ENCODE measurements around the gene ATXN1.

Gene ATXN1

GRCh38 chr6:16782278-16782677, 21.0 kb upstream of the ATXN1 start:
- no peak for DNase-seq

- DNase-seq, result no peak
Observed at GRCh38 chr6:16781348-16782169, 20.3 kb upstream of the ATXN1 start.

- DNase-seq, result no peak
Observed at GRCh38 chr6:16778521-16778920, 17.3 kb upstream of the ATXN1 start.

DNA sequence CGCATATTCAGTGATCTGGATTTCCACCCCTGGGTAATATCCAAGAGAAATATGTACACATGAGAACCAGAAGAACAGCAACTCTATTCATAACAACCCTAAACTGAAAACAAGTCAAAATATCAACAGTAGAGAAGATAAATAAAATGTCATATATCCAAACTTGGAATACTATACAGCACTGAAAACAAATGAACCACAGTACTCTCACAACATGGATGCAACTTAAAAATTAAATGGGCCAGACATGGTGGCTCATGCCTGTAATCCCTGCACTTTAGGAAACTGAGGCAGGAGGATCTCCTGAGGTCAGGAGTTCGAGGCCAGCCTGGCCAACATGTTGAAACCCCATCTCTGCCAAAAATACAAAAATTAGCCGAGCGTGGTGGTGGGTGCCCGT, 16.5 kb upstream of the ATXN1 start:
- DNase-seq, result no peak

DNA sequence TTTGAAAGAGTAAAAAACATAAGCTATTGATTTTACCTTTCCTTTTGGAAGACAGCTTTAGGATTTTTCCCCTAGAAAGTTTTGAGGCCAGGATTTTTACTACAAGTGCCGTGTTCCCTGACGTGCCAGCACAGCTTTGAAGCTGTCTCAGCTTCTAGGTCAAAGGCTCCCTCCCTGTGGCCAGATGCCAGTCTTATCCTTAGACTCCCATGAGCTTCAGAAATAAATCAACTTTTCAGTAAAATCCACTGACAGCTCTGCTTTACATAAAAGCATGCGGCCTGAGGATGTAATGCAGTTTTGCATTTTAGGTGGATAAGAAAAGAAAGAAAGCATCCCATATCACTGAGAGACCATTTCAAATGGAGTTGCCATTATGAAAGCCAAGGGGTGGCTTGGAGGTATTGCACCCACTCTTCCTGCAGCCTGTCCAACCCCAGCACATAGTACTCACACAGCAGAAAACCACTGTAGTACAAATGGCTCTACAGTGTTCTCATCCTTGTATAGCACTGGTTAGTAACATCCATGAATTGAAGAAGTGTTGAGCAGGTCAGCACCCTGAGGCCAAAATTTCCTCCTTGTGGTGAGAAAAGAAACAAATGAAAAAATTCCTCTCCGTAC, 15.2 kb upstream of the ATXN1 start:
- DNase-seq, result no peak

DNA sequence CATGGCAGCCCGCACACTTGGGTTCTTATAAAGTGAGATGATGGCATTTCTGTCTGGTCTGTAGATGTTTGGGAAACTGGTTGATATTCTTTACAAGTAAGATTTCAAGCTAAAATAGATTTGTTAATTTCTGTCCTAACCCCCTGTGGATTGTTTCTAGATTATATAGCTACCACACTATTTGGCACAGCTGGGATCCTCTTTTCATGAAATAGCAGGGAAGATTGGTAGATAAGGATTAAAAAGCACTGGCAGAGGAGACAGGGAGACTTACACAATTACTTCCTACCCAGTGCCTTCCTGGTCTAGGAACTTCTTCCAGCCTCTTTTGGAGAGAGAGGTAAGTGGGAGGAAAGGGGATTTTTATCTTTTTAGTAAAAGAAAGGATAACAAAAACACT, 13.2 kb upstream of the ATXN1 start:
- DNase-seq, result no peak

GRCh38 chr6:16773362-16773761, 12.1 kb upstream of the ATXN1 start:
- peak; percentile 41 to 47 for DNase-seq

DNA sequence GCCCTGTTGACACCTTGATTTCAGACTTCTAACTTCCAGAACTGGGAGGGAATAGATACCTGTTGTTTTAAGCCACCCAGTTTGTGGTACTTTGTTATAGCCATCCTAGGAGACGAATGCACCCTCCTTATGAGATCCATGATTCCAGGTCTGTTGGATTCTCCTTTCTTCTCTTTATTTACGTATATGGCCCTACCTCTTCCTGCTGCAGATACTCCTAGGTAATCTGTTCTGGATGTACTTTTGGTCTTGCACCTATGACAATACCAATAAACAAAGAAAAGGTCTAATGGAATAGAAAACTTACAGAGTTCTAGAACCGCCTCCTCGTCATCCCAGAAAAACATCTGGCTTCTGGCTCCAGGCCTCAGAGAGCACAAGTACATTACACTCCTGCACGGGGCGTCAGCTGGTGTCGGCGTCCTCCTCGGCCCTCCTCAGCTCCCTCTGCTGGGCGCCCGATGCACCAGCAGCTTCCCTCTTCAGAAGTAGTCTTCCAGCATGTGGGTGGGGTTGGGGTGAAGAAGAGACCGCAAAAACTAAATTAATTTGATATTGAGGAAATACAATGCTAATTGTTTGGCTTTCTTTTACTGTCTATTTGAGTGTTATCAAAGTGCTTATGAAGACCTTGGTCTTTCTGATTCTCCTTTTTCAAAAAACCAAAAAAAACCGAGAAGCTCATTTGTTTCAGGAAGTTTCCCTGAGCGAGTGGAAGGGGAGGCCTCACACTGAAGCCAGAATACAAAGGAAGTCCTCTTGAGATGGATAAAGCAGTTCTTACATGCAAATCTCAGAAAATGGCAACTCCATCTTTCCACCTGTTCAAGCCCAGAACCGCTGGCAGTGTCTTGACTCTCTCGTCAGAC, 9.7 kb upstream of the ATXN1 start:
- peak; percentile 81 to 87 for DNase-seq

DNA sequence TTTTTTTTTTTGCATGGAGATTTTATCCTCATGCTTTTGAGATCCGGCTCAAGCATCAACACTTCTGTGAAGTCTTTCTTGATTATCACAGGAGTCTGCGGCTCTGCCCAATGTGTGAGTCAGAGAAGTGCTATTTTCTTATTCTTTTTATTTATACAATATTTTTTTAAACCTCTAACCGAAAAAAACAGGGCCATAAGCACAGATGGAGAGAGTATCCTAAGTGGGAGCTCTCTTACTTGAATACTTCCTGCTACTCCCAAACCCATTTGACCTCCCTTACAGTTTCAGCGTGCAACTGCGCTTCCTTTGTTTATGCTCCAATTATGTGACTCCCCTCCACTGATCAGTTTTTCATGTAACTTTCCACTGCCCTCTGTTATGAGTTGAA, 8.7 kb upstream of the ATXN1 start:
- no peak for DNase-seq

DNA sequence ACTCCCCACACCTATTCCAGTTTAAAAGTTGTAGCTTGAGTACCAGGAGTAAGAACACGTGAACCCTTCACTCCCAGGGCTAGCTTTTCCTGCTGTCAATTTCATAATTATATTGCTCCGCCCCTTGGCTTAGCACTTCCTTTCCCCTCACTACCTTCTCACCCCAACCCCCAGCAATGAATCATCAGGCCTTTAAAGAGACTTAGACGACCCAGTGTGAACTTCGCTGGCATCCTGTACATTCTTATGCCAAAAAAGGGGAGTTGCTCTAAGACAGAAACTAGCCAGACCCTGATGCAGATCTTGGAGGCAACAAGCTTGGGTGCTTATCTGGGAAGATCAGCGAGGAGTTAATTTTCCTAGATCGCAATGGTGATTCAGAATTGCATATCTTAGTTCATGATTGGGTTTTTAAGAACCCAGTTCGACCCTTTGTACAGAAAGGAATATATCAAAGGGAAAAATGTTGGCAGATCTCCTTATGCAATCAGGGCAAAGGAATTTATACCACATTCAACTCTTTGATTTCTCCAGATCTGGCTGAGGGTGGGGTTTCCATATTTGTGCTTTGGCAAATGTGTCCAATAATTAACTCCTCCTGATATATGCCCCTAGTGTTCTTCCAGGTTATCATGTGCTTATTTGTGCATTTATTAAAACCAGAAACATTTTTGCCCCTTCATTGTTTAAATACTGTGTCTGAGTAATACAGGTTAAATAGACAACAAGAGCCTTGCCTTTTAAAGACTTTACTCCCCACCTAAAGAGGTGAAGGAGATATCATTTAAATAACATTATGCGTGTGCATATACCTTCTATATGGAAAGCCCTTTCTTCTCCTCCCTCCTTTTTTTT, 8.1 kb upstream of the ATXN1 start:
- DNase-seq, result peak; percentile 75 to 77

GRCh38 chr6:16768477-16768830, 7.2 kb upstream of the ATXN1 start:
- DNase-seq, result no peak

DNA sequence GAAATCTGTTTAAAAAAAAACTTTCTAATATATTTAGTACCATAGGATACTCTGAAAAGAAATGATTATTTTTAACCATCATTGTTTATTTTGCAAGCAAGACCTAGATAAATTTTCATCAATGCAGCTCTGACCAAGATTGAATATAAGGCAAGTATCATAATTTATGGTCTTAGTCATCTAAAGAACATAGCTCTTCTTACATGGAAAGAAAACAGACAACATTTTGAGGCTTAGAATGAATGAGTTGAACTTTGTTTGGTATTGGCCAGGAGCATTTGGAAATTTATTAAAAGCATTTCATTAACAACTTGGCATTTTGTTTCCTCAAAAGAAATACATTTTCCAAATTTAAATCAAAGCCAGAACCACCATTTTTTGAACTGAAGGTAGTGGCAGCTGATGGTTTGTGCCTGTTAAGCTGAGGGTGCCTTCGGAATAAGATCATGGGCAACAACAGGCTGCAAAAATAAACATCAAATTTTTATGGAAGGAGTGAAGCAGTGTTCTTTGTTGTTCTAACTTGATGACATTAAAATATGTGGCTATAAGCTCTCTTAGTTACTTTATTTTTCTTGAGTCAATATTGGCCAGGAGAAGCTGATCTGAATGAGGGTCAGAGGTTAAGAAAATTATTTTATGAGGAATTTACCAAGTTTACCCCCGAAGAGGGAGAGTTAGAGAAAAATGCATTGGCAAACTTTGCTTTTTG, 6.7 kb upstream of the ATXN1 start:
- no peak for DNase-seq

DNA sequence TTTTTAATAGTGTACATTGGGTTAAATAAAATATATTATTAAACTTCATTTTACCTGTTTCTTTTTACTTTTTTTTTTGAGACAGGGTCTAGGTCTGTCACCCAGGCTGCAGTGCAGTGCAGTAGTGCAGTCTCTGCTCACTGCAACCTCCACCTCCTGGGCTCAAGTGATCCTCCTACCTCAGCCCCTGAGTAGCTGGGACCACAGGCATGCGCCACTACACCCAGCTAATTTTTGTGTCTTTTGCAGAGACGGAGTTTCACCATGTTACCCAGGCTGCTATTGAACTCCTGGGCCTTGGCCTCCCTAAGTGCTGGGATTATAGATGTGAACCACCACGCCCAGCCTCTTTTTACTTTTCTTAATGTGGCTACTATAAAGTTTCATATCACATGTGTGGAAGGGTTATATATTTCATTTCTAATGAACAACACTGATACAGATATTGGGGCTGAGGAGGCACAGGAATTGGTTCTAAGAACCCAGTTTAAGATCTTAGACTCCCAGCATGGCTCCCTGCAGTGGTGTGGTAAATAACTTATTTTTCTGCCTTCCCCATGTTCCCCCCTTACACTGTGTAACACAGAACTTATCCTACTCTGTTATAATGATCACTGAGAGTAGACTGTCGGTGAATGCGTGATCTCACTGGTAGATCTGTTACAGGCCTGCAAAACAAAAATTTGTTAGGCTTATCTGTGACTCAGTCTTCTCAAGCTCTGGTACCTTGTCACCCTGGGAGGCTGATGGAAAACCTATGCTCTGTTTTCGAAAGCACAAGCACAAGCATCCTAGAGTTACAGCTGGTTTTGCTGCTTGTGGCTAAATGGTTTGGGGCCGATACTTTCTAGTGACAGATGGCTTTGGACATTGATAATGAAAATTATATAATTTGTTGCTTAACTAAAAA, 5.8 kb upstream of the ATXN1 start:
- no peak for DNase-seq

DNA sequence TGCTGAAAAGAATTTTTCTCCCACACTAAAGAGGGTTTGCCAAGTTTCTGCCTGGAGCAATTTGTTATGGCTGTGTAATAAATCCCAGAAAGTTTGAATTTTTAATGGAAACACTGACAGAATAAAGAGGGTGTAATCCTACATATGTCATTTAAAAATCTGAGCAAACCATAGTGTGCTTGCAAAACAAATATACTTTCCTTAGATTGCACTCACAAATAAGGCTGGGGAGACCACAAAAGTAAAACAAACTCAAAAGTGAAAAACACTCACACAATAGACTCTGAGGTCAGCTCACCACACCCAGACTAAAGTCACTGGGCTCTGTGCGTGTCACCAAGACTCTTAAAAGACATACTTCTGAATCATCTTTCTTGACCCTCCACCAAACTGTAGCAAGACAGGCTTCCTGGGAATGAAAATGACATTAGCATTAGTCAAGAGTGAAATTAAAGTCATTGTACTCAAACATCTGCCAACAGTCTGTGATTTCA, 4.8 kb upstream of the ATXN1 start:
- peak; percentile 53 to 70 for DNase-seq

DNA sequence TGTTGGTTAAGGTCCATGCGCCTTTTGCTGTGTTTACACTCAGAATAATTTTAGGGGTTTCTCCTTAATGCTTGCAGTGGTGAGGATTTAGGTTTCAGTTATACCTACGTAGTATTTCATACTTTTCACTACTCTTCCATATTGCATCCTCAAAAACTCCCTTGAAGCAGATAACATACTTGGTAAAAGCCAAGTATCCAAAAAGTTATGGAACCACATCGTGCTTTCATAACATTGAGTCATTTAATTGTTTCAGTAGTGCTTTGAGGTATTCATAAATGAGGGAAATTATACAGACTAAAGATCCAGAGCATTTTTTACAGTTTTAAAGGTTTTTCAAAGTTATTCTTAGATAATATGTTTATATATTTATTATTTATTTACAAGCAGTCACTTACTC, 4.0 kb upstream of the ATXN1 start:
- no peak for DNase-seq

- peak; percentile 34 to 43 for DNase-seq
Observed at GRCh38 chr6:16764188-16764950, 3.1 kb upstream of the ATXN1 start.

DNA sequence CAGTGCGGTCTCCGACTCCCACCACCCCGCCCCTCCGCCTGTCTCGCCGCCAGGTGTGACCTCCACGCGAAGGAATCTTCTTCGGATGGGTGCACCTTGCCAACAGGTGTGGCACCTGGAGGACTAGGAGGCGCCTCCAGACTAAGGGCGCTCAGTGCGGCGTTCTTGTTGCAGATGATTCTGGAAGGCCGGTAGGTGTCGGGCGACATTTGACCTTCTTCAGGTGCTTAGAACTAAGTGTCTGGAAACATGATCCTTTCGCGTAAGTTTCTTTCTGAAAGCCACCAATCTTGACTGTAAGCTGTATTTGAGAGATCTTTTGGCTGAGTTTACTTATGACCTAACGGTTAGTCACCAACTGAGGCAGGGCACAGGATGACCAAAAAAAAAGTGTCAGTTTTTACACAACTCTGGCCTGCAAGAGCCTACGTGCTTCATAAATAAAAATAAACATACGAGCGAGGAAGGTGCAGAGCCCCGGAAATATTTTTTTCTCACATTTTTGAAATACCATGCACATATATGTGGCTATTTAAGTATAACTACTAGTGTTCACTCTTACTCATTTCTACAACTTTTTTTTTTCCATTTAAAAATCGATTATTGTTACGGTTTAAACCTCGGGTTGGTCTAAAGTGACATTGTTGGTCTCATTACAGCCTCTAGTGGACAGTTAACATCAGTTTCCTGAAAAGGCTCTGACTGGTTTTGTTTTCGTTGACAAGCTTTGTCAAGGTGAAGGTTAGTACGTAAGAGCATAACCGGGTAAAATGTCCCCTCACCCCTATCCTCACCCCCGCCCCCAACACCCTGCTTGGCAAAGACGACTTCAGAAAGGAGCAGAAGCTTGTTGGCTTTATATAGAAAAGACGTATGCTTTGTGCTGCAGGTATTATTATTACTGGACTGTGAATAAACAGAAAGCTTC, 1.6 kb upstream of the ATXN1 start:
- peak; percentile 58 to 64 for DNase-seq

GRCh38 chr6:16762268-16762549, 949 bp upstream of the ATXN1 start:
- DNase-seq, result no peak
